HG02798 (cell line): Measurements from ENCODE around the gene KIF1B.
"Not testable (repeated sequence)": the region's sequence is repeated elsewhere in the genome, so short reads cannot be mapped to it uniquely, and the experiment has no call there.

ENCODE experiments used
- ATAC-seq: cut with Tn5 transposase; IDR thresholded peaks from one replicate; pipeline ENCODE4 v1.9.1; 2021; ENCODE audit warnings: mild to moderate bottlenecking; ENCODE audit not compliant: unreplicated experiment, poor library complexity

Gene KIF1B

DNA sequence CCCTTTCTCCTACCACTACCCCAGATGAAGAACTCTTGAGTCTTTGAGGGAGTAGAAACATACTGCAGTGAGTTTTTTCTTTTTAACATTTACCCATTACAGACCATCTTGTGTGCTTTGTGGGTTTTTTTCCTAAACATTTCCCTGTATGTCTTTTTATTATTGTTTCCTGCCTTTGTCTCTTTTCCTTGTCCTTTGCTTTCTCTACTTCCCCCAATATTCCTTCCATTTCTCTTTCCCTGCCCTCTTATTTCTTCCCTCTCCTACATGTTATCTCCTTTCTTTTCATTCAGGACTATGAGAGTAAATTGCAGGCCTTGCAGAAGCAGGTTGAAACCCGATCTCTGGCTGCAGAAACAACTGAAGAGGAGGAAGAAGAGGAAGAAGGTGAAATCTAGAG, 109.4 kb downstream of the KIF1B start:
- ATAC-seq, result no peak

DNA sequence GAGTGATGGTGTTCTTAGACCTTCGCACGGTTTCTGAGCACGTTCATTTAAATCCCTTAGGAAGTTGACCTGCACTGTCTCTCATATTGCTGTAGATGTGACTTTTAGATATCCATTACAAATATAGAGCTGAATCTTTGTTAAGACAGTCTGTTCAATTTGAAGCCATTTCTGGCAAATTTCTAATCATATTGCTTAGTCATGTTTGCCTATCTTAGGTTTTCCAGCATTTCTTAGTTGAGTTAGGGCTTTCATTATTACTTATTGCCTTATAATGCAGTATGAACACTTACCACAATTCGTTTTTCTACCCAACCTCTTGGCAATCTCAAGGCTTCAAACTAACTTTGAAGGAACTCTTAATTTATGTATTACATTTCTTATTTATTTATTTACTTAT, 110.0 kb downstream of the KIF1B start:
- no peak for ATAC-seq

DNA sequence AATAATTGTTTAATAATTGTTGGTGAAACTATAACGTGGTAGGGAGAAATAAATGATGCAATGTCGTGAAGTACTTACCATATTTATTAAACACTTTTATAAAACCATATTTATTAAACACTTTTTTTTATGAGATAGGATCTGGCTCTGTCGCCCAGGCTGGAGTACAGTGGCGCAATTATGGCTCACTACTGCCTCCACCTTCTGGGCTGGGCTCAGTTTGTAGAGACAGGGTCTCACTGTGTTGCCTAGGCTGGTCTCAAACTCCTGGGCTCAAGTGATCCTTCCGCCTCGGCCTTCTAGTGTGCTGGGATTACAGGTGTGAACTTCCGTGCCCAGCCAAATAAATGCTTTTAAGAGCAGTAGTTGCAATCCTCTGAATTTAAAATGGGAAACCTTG, 112.5 kb downstream of the KIF1B start:
- no peak for ATAC-seq

DNA sequence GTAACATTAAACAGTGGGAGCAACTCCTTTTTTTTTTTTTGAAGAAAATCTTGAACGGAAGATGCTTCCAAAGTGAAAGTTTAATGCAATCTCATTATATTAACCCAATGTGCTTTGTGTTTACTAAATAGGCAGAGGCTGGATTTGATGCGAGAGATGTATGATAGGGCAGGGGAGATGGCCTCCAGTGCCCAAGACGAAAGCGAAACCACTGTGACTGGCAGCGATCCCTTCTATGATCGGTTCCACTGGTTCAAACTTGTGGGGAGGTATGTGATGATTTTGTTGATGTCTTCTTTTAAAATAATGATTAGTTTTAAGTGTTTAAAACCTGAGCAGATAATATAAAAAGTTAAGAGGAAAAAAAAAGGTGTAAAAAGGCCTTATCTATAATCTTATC, 114.3 kb downstream of the KIF1B start:
- ATAC-seq, result no peak

DNA sequence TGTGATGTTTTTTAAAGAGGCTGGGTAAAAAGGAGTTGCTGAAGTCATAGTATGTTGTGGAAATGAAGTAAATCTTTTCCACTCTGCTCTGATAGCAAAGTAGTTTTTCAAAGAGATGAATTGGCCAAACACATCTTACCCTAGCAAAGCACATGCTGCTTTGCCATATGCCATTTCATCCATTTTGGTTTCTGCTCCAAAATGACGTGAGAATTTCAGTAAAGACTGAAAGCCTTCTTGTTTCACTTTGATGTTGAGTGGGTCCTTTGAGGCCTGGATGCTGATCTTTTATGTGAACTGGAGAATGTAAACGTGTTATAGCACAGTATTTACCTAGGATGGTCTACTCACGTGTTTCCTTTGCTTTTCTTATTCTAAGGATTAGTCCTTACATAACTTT, 115.2 kb downstream of the KIF1B start:
- no peak for ATAC-seq

DNA sequence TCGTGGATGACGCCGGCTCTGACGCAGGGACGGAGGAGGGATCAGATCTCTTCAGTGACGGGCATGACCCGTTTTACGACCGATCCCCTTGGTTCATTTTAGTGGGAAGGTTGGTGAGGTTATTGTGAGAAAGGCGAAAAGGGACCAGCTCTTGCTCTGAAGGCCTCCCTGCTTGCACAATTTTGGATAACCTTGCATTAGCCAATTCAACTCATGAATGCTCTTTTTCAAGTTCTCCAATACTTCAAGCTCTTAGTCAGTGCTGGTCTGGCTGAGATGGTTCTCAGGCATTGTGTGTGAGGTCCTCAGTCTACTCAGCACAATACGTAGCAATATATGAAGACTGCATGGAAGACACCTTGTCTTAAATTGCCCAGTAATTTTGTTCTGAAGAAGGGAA, 115.9 kb downstream of the KIF1B start:
- ATAC-seq, result no peak

DNA sequence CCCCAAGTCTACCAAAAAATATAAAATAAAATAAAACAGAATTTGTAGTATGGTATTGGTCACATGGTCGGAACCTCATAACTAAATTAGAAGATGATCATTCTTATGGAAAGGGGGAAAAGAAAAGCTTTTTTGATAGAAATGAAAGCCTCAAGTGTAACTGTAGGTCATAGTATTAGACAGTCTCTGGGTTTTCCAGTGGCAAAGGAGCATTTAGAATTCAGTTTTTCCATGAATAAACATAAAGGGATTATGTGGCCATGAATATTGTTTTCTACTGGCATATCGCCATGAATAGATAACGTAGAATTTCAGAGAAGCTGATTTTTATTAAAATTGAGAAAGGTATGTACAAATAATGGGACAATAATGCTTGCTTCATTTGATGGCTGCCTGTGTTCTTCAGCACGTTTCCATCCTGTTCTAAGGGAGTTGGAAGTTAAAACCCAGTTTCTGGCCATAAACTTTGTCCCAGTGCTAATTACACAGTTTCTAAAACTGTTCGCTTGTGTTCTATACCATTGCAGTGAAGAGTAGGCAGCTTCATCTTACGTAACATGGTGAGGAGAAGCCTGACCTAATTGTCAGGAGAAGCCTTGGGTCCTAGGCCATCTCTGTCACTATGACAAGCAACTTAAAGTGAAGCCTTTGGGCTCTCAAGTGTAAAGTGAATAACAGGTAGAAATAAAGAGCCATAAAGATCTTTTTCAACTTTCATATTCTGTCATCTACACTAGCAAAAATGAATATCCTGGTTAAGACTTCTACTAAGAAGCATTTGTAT, 118.0 kb downstream of the KIF1B start:
- ATAC-seq, result no peak

DNA sequence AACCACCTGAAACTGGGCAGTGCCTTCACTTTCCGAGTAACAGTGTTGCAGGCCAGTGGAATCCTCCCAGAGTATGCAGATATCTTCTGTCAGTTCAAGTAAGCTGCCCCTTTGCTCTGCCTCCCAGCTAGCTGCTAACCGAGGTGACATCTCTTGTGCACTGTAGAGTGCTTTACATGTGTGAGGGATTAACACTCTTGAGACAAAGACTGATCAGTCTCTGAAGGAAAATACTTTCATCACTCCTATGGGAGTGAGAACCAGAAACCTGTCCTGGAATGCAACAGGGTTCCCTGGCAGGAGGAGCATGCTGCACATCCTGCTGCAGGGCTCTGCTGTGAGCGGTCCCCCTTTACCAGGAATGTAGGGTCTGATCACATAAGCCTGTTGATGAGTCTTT, 127.1 kb downstream of the KIF1B start:
- ATAC-seq, result no peak

DNA sequence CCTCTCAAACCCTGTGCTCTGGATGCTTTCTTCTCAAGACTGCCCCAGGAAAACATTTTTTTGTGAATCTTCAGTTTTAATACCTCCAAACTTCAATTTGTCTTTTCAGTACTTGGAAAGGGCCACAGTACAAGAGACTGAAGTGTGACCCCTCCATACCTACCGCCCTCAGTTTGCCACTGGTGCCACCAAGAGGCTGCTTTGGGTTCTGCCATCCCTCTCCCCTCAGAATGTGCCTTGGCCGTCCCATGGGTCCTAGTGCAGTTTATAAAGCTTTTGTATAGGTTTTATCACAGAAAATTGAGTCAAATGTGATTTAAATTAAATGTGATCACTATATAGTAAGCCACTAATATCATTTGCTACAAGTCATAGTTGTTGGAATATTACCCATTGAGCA, 127.7 kb downstream of the KIF1B start:
- ATAC-seq, result no peak

DNA sequence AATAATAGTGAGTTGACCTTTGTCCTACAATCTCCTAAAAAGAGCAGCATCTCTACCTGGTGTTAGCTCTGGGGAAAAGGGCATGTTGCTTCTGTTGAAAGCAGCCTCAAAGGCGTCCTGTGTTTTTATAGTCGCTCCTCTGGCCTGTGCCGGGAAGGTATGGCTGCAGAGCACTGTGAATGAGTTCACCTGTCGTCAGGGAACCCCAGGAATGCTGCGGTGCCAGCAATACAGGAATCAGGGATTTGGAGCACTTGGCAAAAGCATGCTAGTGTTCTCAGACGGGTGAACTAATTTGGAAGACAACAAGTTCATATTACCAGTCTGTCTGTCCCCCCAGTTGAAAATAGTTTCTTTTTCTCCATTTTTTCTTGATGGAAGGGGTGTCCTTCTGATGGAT, 128.2 kb downstream of the KIF1B start:
- no peak for ATAC-seq

DNA sequence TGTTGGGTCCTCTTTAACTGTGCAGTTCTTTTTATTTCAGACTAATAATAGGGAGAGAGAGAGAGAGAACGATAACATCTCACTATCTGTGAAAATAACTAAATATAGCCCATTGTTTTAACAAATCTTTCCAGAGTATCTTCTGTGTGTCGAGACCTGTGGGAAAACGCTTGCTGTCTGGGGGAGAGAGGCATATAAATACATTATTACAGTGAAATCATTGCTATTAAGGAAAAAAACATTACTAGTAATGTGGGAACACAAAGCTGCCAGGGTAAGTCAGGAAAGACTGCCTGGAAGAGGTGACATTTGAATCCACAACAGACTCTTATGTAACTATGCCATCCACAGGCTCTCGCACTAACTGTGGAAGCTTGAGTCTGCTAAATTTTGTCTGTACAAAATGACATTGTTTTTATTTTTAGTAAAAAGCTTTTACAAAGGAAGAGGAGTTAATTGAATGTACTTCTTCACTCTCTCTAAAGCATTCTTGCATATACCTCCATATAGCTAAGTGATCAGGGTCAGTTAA, 128.7 kb downstream of the KIF1B start:
- no peak for ATAC-seq

DNA sequence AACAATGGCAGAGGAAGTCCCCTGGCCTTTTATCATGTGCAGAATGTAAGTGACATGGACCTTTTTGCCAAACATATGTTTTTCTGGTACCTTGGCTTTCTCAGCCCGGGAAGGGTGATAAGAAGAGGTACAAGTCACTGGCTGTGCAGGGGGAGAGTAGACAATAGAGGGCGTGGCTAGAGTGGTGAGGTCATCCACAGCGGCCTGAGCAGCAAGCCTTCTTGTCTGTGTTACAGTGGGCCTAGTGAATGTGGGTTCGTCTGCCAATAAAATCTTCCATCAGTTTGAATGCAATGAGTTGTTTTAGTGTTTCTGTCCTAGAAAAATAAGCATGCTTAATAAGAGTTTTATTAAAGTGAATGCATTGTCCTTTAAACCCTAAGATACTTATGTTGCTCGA, 129.4 kb downstream of the KIF1B start:
- no peak for ATAC-seq

DNA sequence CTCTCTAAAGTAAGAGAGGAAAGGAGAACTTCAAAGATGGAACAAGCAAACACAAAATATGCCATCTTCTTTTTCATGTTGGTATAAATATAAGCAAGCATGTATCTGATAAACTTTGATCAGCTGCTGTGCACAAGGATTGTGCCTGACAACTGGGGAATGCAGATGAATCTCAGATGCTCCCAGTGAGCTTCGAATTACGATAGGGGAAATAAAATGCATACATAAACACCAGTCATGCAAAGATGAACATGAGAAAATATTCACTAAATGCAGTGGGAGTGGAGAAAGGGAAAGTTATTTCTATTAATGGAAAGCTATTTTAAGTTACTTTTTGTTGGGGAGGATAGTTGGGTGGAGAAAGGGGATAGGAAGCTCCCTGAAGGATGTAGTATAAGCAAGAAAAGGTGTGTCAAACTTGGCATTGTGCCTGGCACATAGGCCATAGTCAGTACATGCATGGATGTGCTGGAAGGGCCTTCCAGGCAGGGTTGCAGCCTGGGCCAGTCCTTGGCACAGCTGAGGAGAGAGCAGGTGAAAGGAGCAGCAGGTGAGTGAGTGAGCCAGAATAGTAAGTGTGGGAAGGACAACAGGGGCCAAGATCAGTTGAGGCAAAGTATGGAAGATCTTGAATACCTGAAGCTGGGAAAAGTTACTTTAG, 130.7 kb downstream of the KIF1B start:
- ATAC-seq, result no peak

DNA sequence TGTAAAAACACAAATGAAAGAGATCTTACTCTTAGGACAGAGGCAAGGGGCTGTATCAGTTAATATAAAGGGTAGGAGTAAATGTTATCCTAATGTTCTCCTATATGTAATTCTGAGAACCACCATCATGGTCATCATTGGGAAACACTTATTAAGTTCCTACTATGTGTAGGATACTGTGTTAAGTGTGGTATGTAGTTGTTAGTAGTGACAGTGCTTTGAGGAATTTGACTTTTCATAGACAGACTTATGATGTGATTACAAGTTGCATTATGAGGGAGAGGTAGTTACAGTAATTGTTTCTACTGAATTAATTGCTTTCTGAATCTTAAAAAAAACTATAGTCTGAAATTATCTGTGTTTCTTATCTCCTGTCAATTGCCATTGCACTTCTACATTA, 136.7 kb downstream of the KIF1B start:
- no peak for ATAC-seq

DNA sequence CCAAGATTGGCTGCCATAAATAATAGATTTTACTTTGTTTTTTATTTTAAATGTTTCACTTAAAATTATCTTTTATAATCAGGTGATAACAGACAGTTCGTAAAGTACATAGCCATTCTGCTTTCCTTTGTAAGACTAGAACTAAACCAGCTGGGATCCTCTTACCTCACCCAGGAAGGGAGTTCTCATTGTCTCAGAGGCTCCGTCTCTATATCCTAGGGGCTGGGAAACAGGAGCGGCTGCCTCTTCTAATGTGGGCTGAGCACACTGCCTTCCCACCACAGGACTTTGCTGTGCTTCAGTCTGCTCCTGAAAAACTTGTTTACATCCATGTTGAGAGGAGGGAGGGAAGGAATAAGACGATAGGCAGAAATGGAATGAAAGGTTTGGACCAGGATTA, 142.9 kb downstream of the KIF1B start:
- ATAC-seq, result no peak

DNA sequence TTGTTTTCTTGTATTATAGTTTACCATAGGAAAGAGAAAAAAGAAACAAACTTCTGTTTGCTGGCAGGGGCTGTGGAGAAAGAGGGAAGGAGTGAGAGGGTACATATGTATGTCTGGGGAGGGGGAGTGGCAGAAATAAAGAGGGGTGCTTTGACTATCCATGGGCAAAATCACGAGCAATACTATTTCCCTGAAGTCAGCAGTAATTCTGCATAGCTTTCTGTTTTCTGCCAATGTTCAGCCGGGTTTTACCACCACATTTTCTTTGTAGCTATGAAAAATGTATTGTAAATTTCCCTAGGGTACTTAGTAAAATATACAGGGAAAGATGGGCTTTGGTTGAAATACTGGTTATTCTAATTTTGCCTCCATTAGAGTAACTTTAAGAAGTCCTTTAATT, 143.3 kb downstream of the KIF1B start:
- no peak for ATAC-seq

DNA sequence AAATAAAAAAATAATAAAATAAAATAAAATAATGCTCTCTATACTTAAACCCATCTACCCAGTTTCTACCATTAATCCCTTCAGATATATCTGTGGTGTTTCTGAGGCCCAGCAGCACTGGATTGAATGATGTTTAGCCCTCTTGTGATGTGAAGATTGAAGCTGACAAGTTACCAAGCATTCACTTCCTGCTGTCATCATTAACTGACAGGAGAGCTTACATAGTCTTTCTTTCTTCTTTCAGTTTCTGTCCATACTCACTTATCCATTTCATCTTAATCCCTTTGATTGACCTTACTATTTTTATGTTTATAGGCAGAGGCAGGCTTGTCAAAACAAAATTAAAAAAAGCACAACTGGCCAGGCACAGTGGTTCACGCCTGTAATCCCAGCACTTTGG, 149.7 kb downstream of the KIF1B start:
- ATAC-seq, result no peak

DNA sequence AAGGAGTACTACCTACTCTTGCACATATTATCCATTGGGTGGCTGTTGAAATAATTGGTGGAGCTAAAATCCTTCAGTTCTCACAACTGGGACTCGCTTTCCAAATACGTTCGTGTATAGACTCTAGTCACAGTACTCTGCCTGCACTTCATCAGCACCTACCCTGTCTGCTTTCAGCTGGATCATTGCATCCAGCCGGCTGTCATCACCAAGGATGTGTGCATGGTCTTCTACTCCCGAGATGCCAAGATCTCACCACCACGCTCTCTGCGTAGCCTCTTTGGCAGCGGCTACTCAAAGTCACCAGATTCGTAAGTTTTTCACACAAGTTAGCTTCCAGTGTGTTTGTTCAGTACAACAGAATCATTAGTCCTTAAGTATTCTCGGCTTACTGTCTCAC, 151.1 kb downstream of the KIF1B start:
- no peak for ATAC-seq

DNA sequence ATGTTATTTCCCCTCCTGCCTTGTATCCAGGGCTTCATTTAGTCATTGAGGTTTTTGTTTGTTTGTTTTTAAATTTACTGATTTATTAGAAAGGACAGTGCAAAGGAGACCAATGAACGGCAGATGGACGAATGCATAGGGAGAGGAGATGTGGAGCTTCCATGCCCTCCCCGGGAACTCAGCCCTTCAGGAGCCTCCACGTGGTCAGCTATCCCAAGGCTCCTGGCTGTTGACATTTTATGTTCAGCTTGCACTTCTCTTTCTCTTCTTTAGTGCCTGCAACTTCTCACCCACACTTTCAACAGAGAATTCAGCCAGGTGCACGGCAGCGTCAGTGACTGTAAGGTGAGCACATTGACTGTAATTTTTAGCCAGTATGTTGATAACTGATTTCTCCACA, 157.8 kb downstream of the KIF1B start:
- ATAC-seq, result no peak

DNA sequence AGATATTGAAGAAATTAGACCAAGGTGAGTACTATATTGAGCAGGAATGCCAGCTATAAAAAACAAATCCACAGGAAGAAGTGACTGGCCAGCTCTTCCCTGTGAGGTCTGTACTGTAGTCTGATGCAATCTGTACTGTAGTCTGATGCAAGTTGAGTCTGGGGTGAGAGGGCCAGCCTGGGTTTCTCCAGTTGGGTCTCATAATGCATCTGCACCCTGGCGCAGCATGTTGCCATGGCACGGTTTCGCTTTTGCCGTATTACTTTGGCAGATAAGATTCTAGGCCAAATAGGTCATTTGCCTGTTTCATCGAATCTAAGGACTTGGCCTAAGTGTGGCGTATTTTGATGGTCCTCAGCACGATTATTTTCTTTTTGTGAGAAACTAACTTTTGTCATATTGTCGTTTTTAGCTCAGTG, 164.1 kb downstream of the KIF1B start:
- ATAC-seq, result no peak

DNA sequence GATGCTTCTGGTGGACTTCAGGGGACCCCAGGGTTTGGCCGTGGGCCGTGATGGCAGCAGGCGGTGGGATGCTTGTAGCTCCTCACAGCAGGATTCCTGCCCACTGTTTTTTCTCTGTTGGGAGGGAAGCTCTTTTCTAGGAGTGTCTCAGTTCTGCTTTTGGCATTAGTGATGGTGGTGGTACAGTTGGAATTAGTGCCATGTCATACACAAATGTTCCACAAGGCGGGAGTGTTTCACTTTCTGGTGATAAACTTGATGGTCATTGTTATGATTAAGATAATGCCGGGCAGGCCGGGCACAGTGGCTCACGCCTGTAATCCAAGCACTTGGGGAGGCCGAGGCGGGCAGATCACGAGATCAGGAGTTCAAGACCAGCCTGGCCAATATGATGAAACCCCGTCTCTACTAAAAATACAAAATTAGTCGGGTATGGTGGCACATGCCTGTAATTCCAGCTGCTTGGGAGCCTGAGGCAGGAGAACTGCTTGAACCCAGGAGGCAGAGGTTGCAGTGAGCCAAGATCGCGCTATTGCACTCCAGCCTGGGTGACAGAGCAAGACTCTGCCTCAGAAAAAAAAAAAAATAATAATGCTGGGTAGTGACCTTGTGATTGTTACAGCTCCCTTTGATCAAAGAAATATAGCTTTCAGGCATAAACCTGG, 167.1 kb downstream of the KIF1B start:
- ATAC-seq, result not testable (repeated sequence)
